Naive thymus-derived CD4-positive, alpha-beta T cell (primary cell): ENCODE measurements around the gene TPP2. TPM values are rescaled to one million over a fixed set of nuclear protein-coding genes. Genes with fewer than 3 reads are reported as not detected.

Source experiments
- ATAC-seq: fragments of 150-1000 bp; cut with Tn5 transposase; 2 replicates; pipeline ENCODE4 v1.10.0; 2021; ENCODE audit warnings: mild to moderate bottlenecking, moderate library complexity
- CTCF ChIA-PET: fragments of 350-600 bp; sonication (Branson Sonifier 250); formaldehyde crosslinking; loops from one replicate; lab custom pipeline; 2021; ENCODE audit warnings: antibody characterized with exemption; lab: Charles Lee
- POLR2A ChIA-PET: fragments of 350-600 bp; sonication (Branson Sonifier 250); formaldehyde crosslinking; loops from one replicate; lab custom pipeline; 2021; ENCODE audit warnings: antibody characterized with exemption, inconsistent platforms; lab: Charles Lee
- DNase-seq, 9 donors: peaks; one replicate each; pipeline versions ENCODE4 v3.0.0 to v3.0.0-alpha.2; 2020 to 2022; ENCODE audit warnings: mixed read lengths in 1 of 9
- H3K27ac ChIP-seq: one replicate; pipeline ENCODE4 v1.7.0; 2013; ENCODE audit warnings: mild to moderate bottlenecking, low read depth, low read length, moderate library complexity
- H3K27me3 ChIP-seq, 2 donors: one replicate each; pipeline ENCODE4 v1.7.0; 2013; ENCODE audit warnings: low read length in 2 of 2, mild to moderate bottlenecking in 2 of 2, moderate library complexity in 2 of 2; ENCODE audit not compliant: control insufficient read depth in 2 of 2, insufficient read depth in 2 of 2
- H3K36me3 ChIP-seq, 3 experiments: 1 replicate in 2 of 3; 2 replicates in 1 of 3; pipeline ENCODE4 v1.7.0; 2013; ENCODE audit warnings: low read length in 3 of 3, mild to moderate bottlenecking in 3 of 3, moderate library complexity in 1 of 3; ENCODE audit not compliant: insufficient read depth in 3 of 3, control insufficient read depth in 2 of 3
- H3K4me1 ChIP-seq, 2 donors: one replicate each; pipeline ENCODE4 v1.7.0; 2013; ENCODE audit warnings: low read length in 2 of 2, mild to moderate bottlenecking in 2 of 2, moderate library complexity in 1 of 2; ENCODE audit not compliant: control insufficient read depth in 2 of 2, insufficient read depth in 2 of 2
- H3K4me3 ChIP-seq: 2 replicates; pipeline ENCODE4 v1.7.0; 2013; ENCODE audit warnings: mild to moderate bottlenecking, low read length
- H3K9me3 ChIP-seq, 3 experiments: 1 replicate in 2 of 3; 2 replicates in 1 of 3; pipeline ENCODE4 v1.7.0; 2013; ENCODE audit warnings: low read length in 3 of 3; ENCODE audit not compliant: control insufficient read depth in 2 of 3
- H3K27ac Mint-ChIP-seq, 9 donors: one replicate each; pipeline ENCODE4 v1.8.0; 2020 to 2022; ENCODE audit warnings: mixed read lengths in 9 of 9, mild to moderate bottlenecking in 8 of 9, moderate library complexity in 5 of 9, inconsistent platforms in 2 of 9
- H3K27me3 Mint-ChIP-seq, 5 donors: one replicate each; pipeline ENCODE4 v1.8.0; 2021 to 2022; ENCODE audit warnings: mixed read lengths in 5 of 5, mild to moderate bottlenecking in 1 of 5
- H3K36me3 Mint-ChIP-seq, 5 donors: one replicate each; pipeline ENCODE4 v1.8.0; 2020 to 2022; ENCODE audit warnings: mixed read lengths in 5 of 5, mild to moderate bottlenecking in 3 of 5, inconsistent platforms in 1 of 5
- H3K4me1 Mint-ChIP-seq, 7 donors: one replicate each; pipeline ENCODE4 v1.8.0; 2020 to 2022; ENCODE audit warnings: mixed read lengths in 7 of 7, mild to moderate bottlenecking in 3 of 7, inconsistent platforms in 1 of 7
- H3K4me3 Mint-ChIP-seq, 10 donors: one replicate each; pipeline ENCODE4 v1.8.0; 2020 to 2022; ENCODE audit warnings: mild to moderate bottlenecking in 10 of 10, mixed read lengths in 10 of 10, moderate library complexity in 6 of 10, inconsistent platforms in 2 of 10
- H3K9me3 Mint-ChIP-seq, 11 donors: one replicate each; pipeline ENCODE4 v1.8.0; 2020 to 2022; ENCODE audit warnings: mixed read lengths in 11 of 11, mild to moderate bottlenecking in 4 of 11, inconsistent platforms in 1 of 11, moderate library complexity in 1 of 11
- intact Hi-C, 2 donors: fragments of 100-400 bp; cut with micrococcal nuclease; formaldehyde crosslinking; loops; one replicate each; pipeline ENCODE4 v1.15.1; 2023
- polyA plus RNA-seq, 2 donors: library from polyadenylated mRNA; unstranded; fragments of 300-500 nt; fragmentation: Illumina TruSeq; gene quantifications; one replicate each; pipeline ENCODE4 v1.2.3, GENCODE V29; 2021
- total RNA-seq, 6 experiments: library from RNA in 5 of 6; stranded (reverse) in 5 of 6; gene quantifications; 1 replicate in 5 of 6; 2 replicates in 1 of 6; pipeline ENCODE4 v1.2.3 and lab custom pipeline; 2021 to 2026

The TPP2 gene
- total and polyA plus RNA-seq, 7 experiments from 2014 or later = 49.4 to 158 (median 112) TPM

- intact Hi-C loops = no loop called here
- H3K4me3 Mint-ChIP-seq = no peak overlapping the region
- H3K4me1 Mint-ChIP-seq = peaks cover 0 to 6% (median 0%) of the 10 kb centered on the region in 7 donors
- no peaks in the 10 kb centered on the region for H3K27me3 Mint-ChIP-seq
- Histone ChIP-seq H3K9me3 (peaks cover 0 to 14% (median 0%) of the 10 kb centered on the region in 3 experiments), H3K36me3 (peaks cover 12 to 77% (median 15%) of the 10 kb centered on the region in 3 experiments), H3K4me1 (no peaks in the 10 kb centered on the region), H3K27ac (no peak overlapping the region), H3K4me3 (no peak overlapping the region), H3K27me3 (no peaks in the 10 kb centered on the region)
- no peak for ATAC-seq
- ChIA-PET POLR2A (no interaction called here), CTCF (no interaction called here)
- no peak overlapping the region for H3K27ac Mint-ChIP-seq
- peaks cover 29 to 83% (median 74%) of the 10 kb centered on the region in 5 donors for H3K36me3 Mint-ChIP-seq
- peaks cover 5 to 43% (median 22%) of the 10 kb centered on the region in 11 donors for H3K9me3 Mint-ChIP-seq
- DNase-seq = no peak
These were observed 70.2 kb downstream of the TPP2 start for GRCh38 chr13:102667023-102667422.

GRCh38 chr13:102667911-102668310, 71.1 kb downstream of the TPP2 start:
- no peak overlapping the region for H3K4me3 Mint-ChIP-seq
- no peak for DNase-seq
- peaks cover 0 to 14% (median 0%) of the 10 kb centered on the region in 3 experiments for H3K9me3 ChIP-seq
- no peak for ATAC-seq
- H3K27me3 ChIP-seq = no peaks in the 10 kb centered on the region
- H3K27me3 Mint-ChIP-seq = no peaks in the 10 kb centered on the region
- H3K27ac ChIP-seq = no peak overlapping the region
- peaks cover 5 to 43% (median 22%) of the 10 kb centered on the region in 11 donors for H3K9me3 Mint-ChIP-seq
- intact Hi-C loops = no loop called here
- peak overlapping the region in 3 of 9 donors; percentile 15 to 71 (median 41) for H3K27ac Mint-ChIP-seq
- no peak overlapping the region for H3K4me3 ChIP-seq
- ChIA-PET CTCF (no interaction called here), POLR2A (no interaction called here)
- peaks cover 0 to 6% (median 0%) of the 10 kb centered on the region in 7 donors for H3K4me1 Mint-ChIP-seq
- no peaks in the 10 kb centered on the region for H3K4me1 ChIP-seq
- H3K36me3 ChIP-seq = peaks cover 12 to 84% (median 15%) of the 10 kb centered on the region in 3 experiments
- H3K36me3 Mint-ChIP-seq = peaks cover 29 to 85% (median 72%) of the 10 kb centered on the region in 5 donors

GRCh38 chr13:102670130-102670529, 73.3 kb downstream of the TPP2 start:
- Mint-ChIP-seq H3K4me3 (peak overlapping the region in 1 of 10 donors; percentile 32), H3K4me1 (peaks cover 0 to 4% (median 0%) of the 10 kb centered on the region in 7 donors), H3K27ac (peak overlapping the region in 4 of 9 donors; percentile 11 to 56 (median 20)), H3K9me3 (peaks cover 5 to 43% (median 19%) of the 10 kb centered on the region in 11 donors), H3K36me3 (peaks cover 26 to 80% (median 61%) of the 10 kb centered on the region in 5 donors), H3K27me3 (no peaks in the 10 kb centered on the region)
- Histone ChIP-seq H3K27ac (no peak overlapping the region), H3K36me3 (peaks cover 17 to 88% (median 26%) of the 10 kb centered on the region in 3 experiments), H3K4me3 (no peak overlapping the region), H3K4me1 (no peaks in the 10 kb centered on the region), H3K9me3 (peaks cover 0 to 14% (median 0%) of the 10 kb centered on the region in 3 experiments), H3K27me3 (no peaks in the 10 kb centered on the region)
- CTCF ChIA-PET = no interaction called here
- POLR2A ChIA-PET = no interaction called here
- ATAC-seq (no peak), DNase-seq (no peak)
- intact Hi-C loops = no loop called here

- H3K4me1 Mint-ChIP-seq = peaks cover 0 to 10% (median 0%) of the 10 kb centered on the region in 7 donors
- H3K36me3 ChIP-seq = peaks cover 5 to 79% (median 14%) of the 10 kb centered on the region in 3 experiments
- no peak overlapping the region for H3K27ac ChIP-seq
- no peaks in the 10 kb centered on the region for H3K4me1 ChIP-seq
- H3K9me3 Mint-ChIP-seq = peaks cover 0 to 12% (median 4%) of the 10 kb centered on the region in 11 donors
- no peaks in the 10 kb centered on the region for H3K27me3 Mint-ChIP-seq
- ATAC-seq (no peak), DNase-seq (no peak)
- H3K27ac Mint-ChIP-seq = peak overlapping the region in 4 of 9 donors; percentile 16 to 43 (median 30)
- H3K9me3 ChIP-seq = peaks cover 0 to 5% (median 0%) of the 10 kb centered on the region in 3 experiments
- H3K27me3 ChIP-seq = no peaks in the 10 kb centered on the region
- H3K4me3 ChIP-seq = no peak overlapping the region
- no peak overlapping the region for H3K4me3 Mint-ChIP-seq
- CTCF ChIA-PET = no interaction called here
- POLR2A ChIA-PET = no interaction called here
- peaks cover 11 to 66% (median 44%) of the 10 kb centered on the region in 5 donors for H3K36me3 Mint-ChIP-seq
- intact Hi-C loops = no loop called here
These were observed 78.3 kb downstream of the TPP2 start for GRCh38 chr13:102675115-102675514.

- intact Hi-C loops = no loop called here
- no peak for ATAC-seq
- H3K36me3 Mint-ChIP-seq = peaks cover 9 to 47% (median 32%) of the 10 kb centered on the region in 5 donors
- H3K9me3 ChIP-seq = no peaks in the 10 kb centered on the region
- CTCF ChIA-PET = no interaction called here
- no peaks in the 10 kb centered on the region for H3K27me3 Mint-ChIP-seq
- no peaks in the 10 kb centered on the region for H3K4me1 ChIP-seq
- no peaks in the 10 kb centered on the region for H3K9me3 Mint-ChIP-seq
- H3K36me3 ChIP-seq = peaks cover 5 to 65% (median 14%) of the 10 kb centered on the region in 3 experiments
- H3K4me3 ChIP-seq = no peak overlapping the region
- no peak overlapping the region for H3K27ac ChIP-seq
- H3K4me3 Mint-ChIP-seq = no peak overlapping the region
- no peak for DNase-seq
- POLR2A ChIA-PET = interaction anchor here (1.5 kb wide), 1 partner anchor 81 kb away, joined by 5 read pairs; no protein-coding TSS in a partner anchor
- no peaks in the 10 kb centered on the region for H3K27me3 ChIP-seq
- peaks cover 7 to 23% (median 14%) of the 10 kb centered on the region in 7 donors for H3K4me1 Mint-ChIP-seq
- H3K27ac Mint-ChIP-seq = peak overlapping the region in 4 of 9 donors; percentile 5 to 53 (median 7)
These were observed 80.3 kb downstream of the TPP2 start for GRCh38 chr13:102677122-102677521.

- no peaks in the 10 kb centered on the region for H3K9me3 Mint-ChIP-seq
- no peaks in the 10 kb centered on the region for H3K27me3 ChIP-seq
These were observed 81.7 kb downstream of the TPP2 start for GRCh38 chr13:102678339-102679107.

More at GRCh38 chr13:102678339-102679107, 81.7 kb downstream of the TPP2 start:
- no peak overlapping the region for H3K4me3 ChIP-seq
- no peak for DNase-seq
- H3K4me3 Mint-ChIP-seq = no peak overlapping the region
- peaks cover 14 to 29% (median 18%) of the 10 kb centered on the region in 7 donors for H3K4me1 Mint-ChIP-seq
- ChIA-PET POLR2A (interaction anchor here (0.7 to 1.6 kb wide), 3 partner anchors 17 to 87 kb away, joined by 3 to 5 read pairs (median 4); no protein-coding TSS in a partner anchor), CTCF (no interaction called here)
- intact Hi-C loops = no loop called here
- H3K27ac ChIP-seq = no peak overlapping the region
- H3K36me3 Mint-ChIP-seq = peaks cover 9 to 38% (median 27%) of the 10 kb centered on the region in 5 donors
- no peak overlapping the region for H3K27ac Mint-ChIP-seq
- no peaks in the 10 kb centered on the region for H3K9me3 ChIP-seq
- no peaks in the 10 kb centered on the region for H3K4me1 ChIP-seq
- H3K27me3 Mint-ChIP-seq = no peaks in the 10 kb centered on the region
- ATAC-seq = no peak
- peaks cover 5 to 52% (median 10%) of the 10 kb centered on the region in 3 experiments for H3K36me3 ChIP-seq
